Left ventricle myocardium inferior (tissue), 1 donor: ENCODE data around the gene GFER. TPM values are rescaled to one million over a fixed set of nuclear protein-coding genes. Genes with fewer than 3 reads are reported as not detected.

Experiments used
- DNase-seq: peaks from one replicate; pipeline ENCODE4 v3.0.0-alpha.2; 2020
- H3K27ac ChIP-seq: fragments of 200-600 bp; replicated peaks from 2 replicates; pipeline ENCODE4 v1.8.0; 2021
- H3K27me3 ChIP-seq: fragments of 200-600 bp; 2 replicates; pipeline ENCODE4 v1.8.0; 2021; ENCODE audit warnings: low read depth
- H3K36me3 ChIP-seq: fragments of 200-600 bp; 2 replicates; pipeline ENCODE4 v1.8.0; 2021
- H3K4me1 ChIP-seq: fragments of 200-600 bp; 2 replicates; pipeline ENCODE4 v1.8.0; 2021
- H3K4me3 ChIP-seq: fragments of 200-600 bp; 2 replicates; pipeline ENCODE4 v1.8.0; 2021; ENCODE audit warnings: mild to moderate bottlenecking, moderate library complexity
- H3K9me3 ChIP-seq: fragments of 200-600 bp; replicated peaks from 2 replicates; pipeline ENCODE4 v1.8.0; 2021
- CTCF ChIP-seq: fragments of 200-600 bp; IDR thresholded peaks from 2 replicates; pipeline ENCODE4 v1.8.0; 2021; ENCODE audit warnings: antibody characterized with exemption, mild to moderate bottlenecking, borderline replicate concordance
- intact Hi-C: fragments of 100-400 bp; cut with micrococcal nuclease; formaldehyde crosslinking; loops from one replicate; pipeline ENCODE4 v1.11.0; 2022
- total RNA-seq: library from RNA; stranded (reverse); fragmentation: NEBNext Ultra II Directional; extraction: Animal tissue kit (Norgen Biotek cat#: 25700); gene quantifications from one replicate; pipeline ENCODE4 v1.2.1, GENCODE V29; 2021
- donor health status: DM: no; HTN: yes; CAD: no; lungs with severe emphysema.

Gene GFER
- total RNA-seq, 1 donor from 2014 or later, result 23.3 TPM

GRCh38 chr16:2001035-2001434 is 17.0 kb downstream of the GFER start:
- peaks cover 65% of the 10 kb centered on the region for H3K36me3 ChIP-seq
- no peak overlapping the region for H3K4me3 ChIP-seq
- no peak overlapping the region for H3K27ac ChIP-seq
- intact Hi-C loops, result no loop called here
- H3K4me1 ChIP-seq, result peaks cover 31% of the 10 kb centered on the region
- H3K27me3 ChIP-seq, result no peaks in the 10 kb centered on the region
- no peak for DNase-seq
- TF ChIP-seq CTCF, result no peak
- no peaks in the 10 kb centered on the region for H3K9me3 ChIP-seq

GRCh38 chr16:2001456-2002355 is 17.7 kb downstream of the GFER start:
- no peak overlapping the region for H3K4me3 ChIP-seq
- intact Hi-C loops, result no loop called here
- H3K4me1 ChIP-seq, result peaks cover 37% of the 10 kb centered on the region
- no peak for DNase-seq
- H3K9me3 ChIP-seq, result no peaks in the 10 kb centered on the region
- no peaks in the 10 kb centered on the region for H3K27me3 ChIP-seq
- no peak overlapping the region for H3K27ac ChIP-seq
- H3K36me3 ChIP-seq, result peaks cover 64% of the 10 kb centered on the region
- no peak for TF ChIP-seq CTCF

GRCh38 chr16:2002406-2003230 is 18.6 kb downstream of the GFER start:
- intact Hi-C loops, result no loop called here

GRCh38 chr16:2003231-2003826 is 19.3 kb downstream of the GFER start:
- no peaks in the 10 kb centered on the region for H3K9me3 ChIP-seq
- peaks cover 53% of the 10 kb centered on the region for H3K4me1 ChIP-seq
- intact Hi-C loops, result no loop called here
- DNase-seq, result no peak
- H3K27me3 ChIP-seq, result no peaks in the 10 kb centered on the region
- H3K27ac ChIP-seq, result peak overlapping the region; percentile 71
- no peak for TF ChIP-seq CTCF
- H3K36me3 ChIP-seq, result peaks cover 50% of the 10 kb centered on the region
- H3K4me3 ChIP-seq, result no peak overlapping the region

More at GRCh38 chr16:2002406-2003230, 18.6 kb downstream of the GFER start:
- no peaks in the 10 kb centered on the region for H3K27me3 ChIP-seq
- TF ChIP-seq CTCF, result no peak
- peaks cover 46% of the 10 kb centered on the region for H3K4me1 ChIP-seq
- H3K36me3 ChIP-seq, result peaks cover 57% of the 10 kb centered on the region
- no peak overlapping the region for H3K27ac ChIP-seq
- H3K9me3 ChIP-seq, result no peaks in the 10 kb centered on the region
- H3K4me3 ChIP-seq, result no peak overlapping the region
- no peak for DNase-seq
